Osteoblast (primary cell): ENCODE data around the gene ABLIM2. TPM values are rescaled to one million over a fixed set of nuclear protein-coding genes. Genes with fewer than 3 reads are reported as not detected.

Source experiments
- DNase-seq: peaks from one replicate; pipeline ENCODE4 v3.0.0; 2011; ENCODE audit warnings: low spot score, mixed read lengths; ENCODE audit not compliant: insufficient read length; ENCODE audit errors: missing footprints
- H2AFZ ChIP-seq: 2 replicates; pipeline ENCODE4 v1.6.0; 2011; ENCODE audit warnings: mild to moderate bottlenecking, low read length
- H3K27ac ChIP-seq: 2 replicates; pipeline ENCODE4 v1.5.1; 2011; ENCODE audit warnings: mild to moderate bottlenecking, low read depth, low read length, moderate library complexity
- H3K27me3 ChIP-seq: 2 replicates; pipeline ENCODE4 v1.6.0; 2012; ENCODE audit warnings: mild to moderate bottlenecking, control low read depth, inconsistent platforms, low read length, moderate library complexity; ENCODE audit not compliant: insufficient read depth
- H3K36me3 ChIP-seq: 2 replicates; pipeline ENCODE4 v1.5.1; 2011; ENCODE audit warnings: mild to moderate bottlenecking, low read length, control low read depth, moderate library complexity; ENCODE audit not compliant: insufficient read depth
- H3K4me1 ChIP-seq: 2 replicates; pipeline ENCODE4 v1.5.1; 2011; ENCODE audit warnings: mild to moderate bottlenecking, low read length, control low read depth, moderate library complexity; ENCODE audit not compliant: insufficient read depth
- H3K4me2 ChIP-seq: 2 replicates; pipeline ENCODE4 v1.6.0; 2011; ENCODE audit warnings: mild to moderate bottlenecking, low read length; ENCODE audit not compliant: insufficient read depth
- H3K4me3 ChIP-seq: fragments of 200-600 bp; sonication (generic); 3 replicates; pipeline ENCODE4 v1.5.1; 2012; ENCODE audit warnings: mild to moderate bottlenecking, low read length, inconsistent platforms; ENCODE audit not compliant: insufficient read depth
- H3K79me2 ChIP-seq: 2 replicates; pipeline ENCODE4 v1.6.0; 2012; ENCODE audit warnings: mild to moderate bottlenecking, low read length, control low read depth, inconsistent platforms; ENCODE audit not compliant: insufficient read depth
- H3K9me3 ChIP-seq: 2 replicates; pipeline ENCODE4 v1.5.1; 2011; ENCODE audit warnings: low read depth, low read length, control low read depth
- H4K20me1 ChIP-seq: 2 replicates; pipeline ENCODE4 v1.6.0; 2012; ENCODE audit warnings: mild to moderate bottlenecking, low read length, control low read depth; ENCODE audit not compliant: insufficient read depth
- CTCF ChIP-seq: IDR thresholded peaks from 2 replicates; pipeline ENCODE4 v1.5.1; 2011; ENCODE audit warnings: mild to moderate bottlenecking, low read depth, low read length, moderate library complexity; ENCODE audit errors: extremely low read depth
- total RNA-seq: library from RNA; depleted of rRNA; stranded (reverse); fragments of >200 nt; gene quantifications from 2 replicates; pipeline ENCODE4 v1.2.3, GENCODE V29; 2012

The ABLIM2 gene
- total RNA-seq, 1 donor, result 0.36 TPM

GRCh38 chr4:8132947-8133705 lies 25.5 kb downstream of the ABLIM2 start:
- H3K4me1 ChIP-seq, result no peaks in the 10 kb centered on the region
- no peaks in the 10 kb centered on the region for H3K79me2 ChIP-seq
- no peak for TF ChIP-seq CTCF
- H3K36me3 ChIP-seq, result no peaks in the 10 kb centered on the region
- no peak overlapping the region for H3K4me3 ChIP-seq
- no peak overlapping the region for H3K27ac ChIP-seq
- H3K9me3 ChIP-seq, result no peaks in the 10 kb centered on the region
- no peaks in the 10 kb centered on the region for H4K20me1 ChIP-seq
- H2AFZ ChIP-seq, result no peak overlapping the region
- H3K4me2 ChIP-seq, result no peak overlapping the region
- peaks cover 12% of the 10 kb centered on the region for H3K27me3 ChIP-seq
- DNase-seq, result no peak

GRCh38 chr4:8132400-8132799 lies 26.2 kb downstream of the ABLIM2 start:
- no peak overlapping the region for H3K27ac ChIP-seq
- H2AFZ ChIP-seq, result no peak overlapping the region
- no peak for TF ChIP-seq CTCF
- no peaks in the 10 kb centered on the region for H3K36me3 ChIP-seq
- DNase-seq, result no peak
- H3K4me1 ChIP-seq, result no peaks in the 10 kb centered on the region
- no peak overlapping the region for H3K4me3 ChIP-seq
- H3K27me3 ChIP-seq, result peaks cover 12% of the 10 kb centered on the region
- no peaks in the 10 kb centered on the region for H4K20me1 ChIP-seq
- H3K4me2 ChIP-seq, result no peak overlapping the region
- no peaks in the 10 kb centered on the region for H3K9me3 ChIP-seq
- no peaks in the 10 kb centered on the region for H3K79me2 ChIP-seq

- H3K36me3 ChIP-seq, result no peaks in the 10 kb centered on the region
- no peak for TF ChIP-seq CTCF
- H3K79me2 ChIP-seq, result no peaks in the 10 kb centered on the region
- H2AFZ ChIP-seq, result no peak overlapping the region
- H3K4me1 ChIP-seq, result no peaks in the 10 kb centered on the region
- no peak overlapping the region for H3K27ac ChIP-seq
- no peak overlapping the region for H3K4me3 ChIP-seq
- no peaks in the 10 kb centered on the region for H4K20me1 ChIP-seq
- peaks cover 12% of the 10 kb centered on the region for H3K27me3 ChIP-seq
- DNase-seq, result no peak
- no peak overlapping the region for H3K4me2 ChIP-seq
- no peaks in the 10 kb centered on the region for H3K9me3 ChIP-seq
These were observed 26.8 kb downstream of the ABLIM2 start for GRCh38 chr4:8131826-8132225.

- no peaks in the 10 kb centered on the region for H3K36me3 ChIP-seq
- H3K27me3 ChIP-seq, result peaks cover 12% of the 10 kb centered on the region
- H4K20me1 ChIP-seq, result no peaks in the 10 kb centered on the region
- H3K27ac ChIP-seq, result no peak overlapping the region
- no peak for DNase-seq
- no peak overlapping the region for H2AFZ ChIP-seq
- H3K79me2 ChIP-seq, result no peaks in the 10 kb centered on the region
- TF ChIP-seq CTCF, result no peak
- H3K4me2 ChIP-seq, result no peak overlapping the region
- no peaks in the 10 kb centered on the region for H3K4me1 ChIP-seq
- H3K9me3 ChIP-seq, result no peaks in the 10 kb centered on the region
- H3K4me3 ChIP-seq, result no peak overlapping the region
These were observed 27.4 kb downstream of the ABLIM2 start for GRCh38 chr4:8131210-8131609.
